SK-N-SH treated with all-trans-retinoic acid at 6 μM for 48 hours (cell line): ENCODE results near the gene LMOD3.

ENCODE experiments used
- BACH2 ChIP-seq: fragments of 250-450 bp; sonication (Bioruptor Pico); IDR thresholded peaks from 2 replicates; pipeline ENCODE4 v1.9.0; 2021; ENCODE audit warnings: mild to moderate bottlenecking, borderline replicate concordance
- CSDC2 ChIP-seq: fragments of 250-450 bp; sonication (Bioruptor Pico); IDR thresholded peaks from 2 replicates; pipeline ENCODE4 v1.5.0; 2020; ENCODE audit warnings: mild to moderate bottlenecking, moderate library complexity
- CSRNP3 ChIP-seq: fragments of 250-450 bp; sonication (Bioruptor Pico); IDR thresholded peaks from 2 replicates; pipeline ENCODE4 v1.5.1; 2021; ENCODE audit warnings: mild to moderate bottlenecking, moderate library complexity
- ESRRG ChIP-seq: fragments of 250-450 bp; sonication (Bioruptor Pico); IDR thresholded peaks from 2 replicates; pipeline ENCODE4 v1.6.1; 2021; ENCODE audit warnings: mild to moderate bottlenecking
- ISL1 ChIP-seq: fragments of 250-450 bp; sonication (Bioruptor Pico); IDR thresholded peaks from 2 replicates; pipeline ENCODE4 v2.1.2; 2022; ENCODE audit warnings: mild to moderate bottlenecking, moderate library complexity
- OSR1 ChIP-seq: fragments of 250-450 bp; sonication (Bioruptor Pico); IDR thresholded peaks from 2 replicates; pipeline ENCODE4 v1.8.0; 2022; ENCODE audit warnings: moderate library complexity, mild to moderate bottlenecking, inconsistent platforms
- PATZ1 ChIP-seq: fragments of 250-450 bp; sonication (Bioruptor Pico); IDR thresholded peaks from 2 replicates; pipeline ENCODE4 v1.8.0; 2020; ENCODE audit warnings: mild to moderate bottlenecking, moderate library complexity, borderline replicate concordance
- TCF4 ChIP-seq: fragments of 250-450 bp; sonication (Bioruptor Pico); IDR thresholded peaks from 2 replicates; pipeline ENCODE4 v1.8.0; 2021; ENCODE audit warnings: mild to moderate bottlenecking, moderate library complexity, borderline replicate concordance
- TOX ChIP-seq: fragments of 250-450 bp; sonication (Bioruptor Pico); IDR thresholded peaks from 2 replicates; pipeline ENCODE4 v1.8.0; 2021; ENCODE audit warnings: mild to moderate bottlenecking, moderate library complexity, borderline replicate concordance
- ZFP3 ChIP-seq: fragments of 250-450 bp; sonication (Bioruptor Pico); IDR thresholded peaks from 2 replicates; pipeline ENCODE4 v1.5.0; 2020; ENCODE audit warnings: mild to moderate bottlenecking, moderate library complexity
- ZFP30 ChIP-seq: fragments of 450-650 bp; formaldehyde crosslinking; IDR thresholded peaks from 2 replicates; pipeline ENCODE4 v1.5.0; 2022; ENCODE audit warnings: mild to moderate bottlenecking, moderate library complexity
- ZNF8 ChIP-seq: fragments of 450-650 bp; formaldehyde crosslinking; IDR thresholded peaks from 2 replicates; pipeline ENCODE4 v1.5.0; 2020; ENCODE audit warnings: mild to moderate bottlenecking, moderate library complexity

GRCh38 chr3:69108811-69109210, 13.6 kb downstream of the LMOD3 start:
- TF ChIP-seq ISL1 (CRISPR knock-in tag): no peak
- no peak for TF ChIP-seq ESRRG (CRISPR knock-in tag)
- TF ChIP-seq PATZ1 (CRISPR knock-in tag): no peak
- TF ChIP-seq CSRNP3 (CRISPR knock-in tag): no peak
- TF ChIP-seq OSR1 (CRISPR knock-in tag): no peak
- TF ChIP-seq ZNF8 (CRISPR knock-in tag): no peak
- no peak for TF ChIP-seq ZFP30 (CRISPR knock-in tag)
- no peak for TF ChIP-seq CSDC2 (CRISPR knock-in tag)
- TF ChIP-seq ZFP3 (CRISPR knock-in tag): no peak
- TF ChIP-seq BACH2 (CRISPR knock-in tag): no peak
- no peak for TF ChIP-seq TOX (CRISPR knock-in tag)
- no peak for TF ChIP-seq TCF4
